Lower lobe of right lung (tissue), 2 donors: ENCODE measurements around the gene BMP8A. TPM values are rescaled to one million over a fixed set of nuclear protein-coding genes. Genes with fewer than 3 reads are reported as not detected.
"Not testable (repeated sequence)": the region's sequence is repeated elsewhere in the genome, so short reads cannot be mapped to it uniquely, and the experiment has no call there.

Experiments
- ATAC-seq, 2 donors: fragments of 200-7000 bp; cut with Tn5 transposase; one replicate each; pipeline ENCODE4 v1.9.1; 2020 to 2022; ENCODE audit warnings: mild to moderate bottlenecking in 2 of 2, moderate library complexity in 2 of 2
- DNase-seq: peaks from one replicate; pipeline ENCODE4 v3.0.0-alpha.2; 2020
- H3K27ac ChIP-seq: fragments of 200-600 bp; one replicate; pipeline ENCODE4 v1.8.0; 2022
- H3K27me3 ChIP-seq: fragments of 200-600 bp; one replicate; pipeline ENCODE4 v1.8.0; 2022; ENCODE audit warnings: low read depth
- H3K36me3 ChIP-seq: fragments of 200-600 bp; one replicate; pipeline ENCODE4 v1.8.0; 2022; ENCODE audit warnings: mild to moderate bottlenecking
- H3K4me1 ChIP-seq: fragments of 200-600 bp; one replicate; pipeline ENCODE4 v1.8.0; 2022
- H3K4me3 ChIP-seq: fragments of 200-600 bp; one replicate; pipeline ENCODE4 v1.8.0; 2022; ENCODE audit warnings: mild to moderate bottlenecking
- H3K9me3 ChIP-seq: fragments of 200-600 bp; one replicate; pipeline ENCODE4 v1.8.0; 2022
- CTCF ChIP-seq: fragments of 200-600 bp; IDR thresholded peaks from one replicate; pipeline ENCODE4 v1.8.0; 2022; ENCODE audit warnings: antibody characterized with exemption, mild to moderate bottlenecking
- intact Hi-C: fragments of 100-400 bp; cut with DNase I; formaldehyde crosslinking; loops from one replicate; pipeline ENCODE4 v1.11.0; 2022
- total RNA-seq: library from RNA; stranded (reverse); fragmentation: NEBNext Ultra II Directional; extraction: Animal tissue kit (Norgen Biotek cat#: 25700); gene quantifications from one replicate; pipeline ENCODE4 v1.2.1, GENCODE V29; 2021
- donor health status: DM: no; HTN: yes; CAD: no; lungs with severe emphysema.

Gene BMP8A
- total RNA-seq, 1 donor from 2014 or later: not detected

- intact Hi-C loops: no loop called here
- no peak overlapping the region for H3K27ac ChIP-seq
- ATAC-seq: no peak
These were observed 24.9 kb upstream of the BMP8A start for GRCh38 chr1:39466413-39467107.

GRCh38 chr1:39467108-39467720, 24.2 kb upstream of the BMP8A start:
- H3K27me3 ChIP-seq, ATAC-seq, H3K4me1 ChIP-seq, H3K9me3 ChIP-seq, H3K4me3 ChIP-seq, H3K27ac ChIP-seq, intact Hi-C loops, DNase-seq: not testable (repeated sequence)
- peaks cover 100% of the 10 kb centered on the region for H3K36me3 ChIP-seq

More at GRCh38 chr1:39466413-39467107, 24.9 kb upstream of the BMP8A start:
- Histone ChIP-seq H3K4me1 (no peaks in the 10 kb centered on the region), H3K27me3 (no peaks in the 10 kb centered on the region), H3K4me3 (no peak overlapping the region), H3K36me3 (peaks cover 100% of the 10 kb centered on the region), H3K9me3 (no peaks in the 10 kb centered on the region)
- TF ChIP-seq CTCF: no peak
- DNase-seq: no peak

GRCh38 chr1:39469150-39469549, 22.3 kb upstream of the BMP8A start:
- ATAC-seq (no peak), DNase-seq (no peak)
- no peak overlapping the region for H3K4me3 ChIP-seq
- H3K27ac ChIP-seq: no peak overlapping the region
- H3K27me3 ChIP-seq: no peaks in the 10 kb centered on the region
- no peak for TF ChIP-seq CTCF
- H3K9me3 ChIP-seq: no peaks in the 10 kb centered on the region
- H3K36me3 ChIP-seq: peaks cover 100% of the 10 kb centered on the region
- H3K4me1 ChIP-seq: no peaks in the 10 kb centered on the region
- intact Hi-C loops: no loop called here

GRCh38 chr1:39470040-39470439, 21.4 kb upstream of the BMP8A start:
- TF ChIP-seq CTCF: no peak
- intact Hi-C loops: no loop called here
- Histone ChIP-seq H3K4me1 (no peaks in the 10 kb centered on the region), H3K27ac (no peak overlapping the region), H3K27me3 (no peaks in the 10 kb centered on the region), H3K36me3 (peaks cover 100% of the 10 kb centered on the region), H3K4me3 (no peak overlapping the region), H3K9me3 (no peaks in the 10 kb centered on the region)
- ATAC-seq: no peak
- no peak for DNase-seq

GRCh38 chr1:39472826-39473225, 18.6 kb upstream of the BMP8A start:
- no peak overlapping the region for H3K4me3 ChIP-seq
- H3K27me3 ChIP-seq: no peaks in the 10 kb centered on the region
- H3K9me3 ChIP-seq: no peaks in the 10 kb centered on the region
- no peak for TF ChIP-seq CTCF
- no peak overlapping the region for H3K27ac ChIP-seq
- DNase-seq (no peak), ATAC-seq (no peak)
- intact Hi-C loops: no loop called here
- peaks cover 90% of the 10 kb centered on the region for H3K36me3 ChIP-seq
- H3K4me1 ChIP-seq: no peaks in the 10 kb centered on the region

GRCh38 chr1:39473324-39473723, 18.1 kb upstream of the BMP8A start:
- intact Hi-C loops: no loop called here
- Histone ChIP-seq H3K4me1 (no peaks in the 10 kb centered on the region), H3K9me3 (no peaks in the 10 kb centered on the region), H3K27me3 (no peaks in the 10 kb centered on the region), H3K36me3 (peaks cover 90% of the 10 kb centered on the region), H3K27ac (no peak overlapping the region), H3K4me3 (no peak overlapping the region)
- no peak for DNase-seq
- no peak for TF ChIP-seq CTCF
- no peak for ATAC-seq
